ENCODE data around the gene PCDHB9. TPM values are rescaled to one million over a fixed set of nuclear protein-coding genes. Genes with fewer than 3 reads are reported as not detected.
"Not testable (repeated sequence)": the region's sequence is repeated elsewhere in the genome, so short reads cannot be mapped to it uniquely, and the experiment has no call there.

PCDHB9 gene
- total and polyA plus RNA-seq, 11 donors: 0.30 to 1.6 (median 0.91) TPM

DNA sequence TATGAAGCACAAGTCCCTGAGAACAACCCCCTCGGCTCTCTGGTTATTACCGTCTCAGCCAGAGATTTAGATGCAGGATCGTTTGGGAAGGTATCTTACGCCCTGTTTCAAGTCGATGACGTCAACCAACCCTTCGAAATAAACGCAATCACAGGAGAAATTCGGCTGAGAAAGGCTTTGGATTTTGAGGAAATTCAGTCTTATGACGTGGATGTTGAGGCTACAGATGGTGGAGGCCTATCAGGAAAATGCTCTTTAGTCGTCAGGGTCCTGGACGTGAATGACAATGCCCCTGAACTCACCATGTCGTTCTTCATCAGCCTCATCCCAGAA is 36.0 kb upstream of the PCDHB9 start:
- Histone ChIP-seq H3K9me3 (peaks cover 0 to 98% (median 43%) of the 10 kb centered on the region in 12 donors), H3K27me3 (peaks cover 0 to 38% (median 4%) of the 10 kb centered on the region in 9 donors)
- intact Hi-C loops (cut with DNase I): no loop called here

DNA sequence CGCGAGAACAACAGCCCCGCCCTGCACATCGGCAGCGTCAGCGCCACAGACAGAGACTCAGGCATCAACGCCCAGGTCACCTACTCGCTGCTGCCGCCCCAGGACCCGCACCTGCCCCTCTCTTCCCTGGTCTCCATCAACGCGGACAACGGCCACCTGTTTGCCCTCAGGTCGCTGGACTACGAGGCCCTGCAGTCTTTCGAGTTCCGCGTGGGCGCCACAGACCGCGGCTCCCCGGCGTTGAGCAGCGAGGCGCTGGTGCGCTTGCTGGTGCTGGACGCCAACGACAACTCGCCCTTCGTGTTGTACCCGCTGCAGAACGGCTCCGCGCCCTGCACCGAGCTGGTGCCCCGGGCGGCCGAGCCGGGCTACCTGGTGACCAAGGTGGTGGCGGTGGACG is 35.3 kb upstream of the PCDHB9 start:
- ATAC-seq; H3K27ac ChIP-seq; H3K36me3 ChIP-seq; intact Hi-C loops (cut with DNase I); H3K4me1 ChIP-seq; H3K4me3 ChIP-seq: not testable (repeated sequence)
- H3K27me3 ChIP-seq: peaks cover 0 to 44% (median 8%) of the 10 kb centered on the region in 9 donors
- WGBS, 4 donors: 31 to 47% (median 32%) methylated on average over 20 to 40 of the region's 41 CpGs
- H3K9me3 ChIP-seq: peaks cover 0 to 98% (median 49%) of the 10 kb centered on the region in 12 donors
- DNase-seq: peak in 1 of 5 donors; percentile 54

More for the DNA sequence above, 36.0 kb upstream of the PCDHB9 start:
- TF ChIP-seq, protein P1, sequence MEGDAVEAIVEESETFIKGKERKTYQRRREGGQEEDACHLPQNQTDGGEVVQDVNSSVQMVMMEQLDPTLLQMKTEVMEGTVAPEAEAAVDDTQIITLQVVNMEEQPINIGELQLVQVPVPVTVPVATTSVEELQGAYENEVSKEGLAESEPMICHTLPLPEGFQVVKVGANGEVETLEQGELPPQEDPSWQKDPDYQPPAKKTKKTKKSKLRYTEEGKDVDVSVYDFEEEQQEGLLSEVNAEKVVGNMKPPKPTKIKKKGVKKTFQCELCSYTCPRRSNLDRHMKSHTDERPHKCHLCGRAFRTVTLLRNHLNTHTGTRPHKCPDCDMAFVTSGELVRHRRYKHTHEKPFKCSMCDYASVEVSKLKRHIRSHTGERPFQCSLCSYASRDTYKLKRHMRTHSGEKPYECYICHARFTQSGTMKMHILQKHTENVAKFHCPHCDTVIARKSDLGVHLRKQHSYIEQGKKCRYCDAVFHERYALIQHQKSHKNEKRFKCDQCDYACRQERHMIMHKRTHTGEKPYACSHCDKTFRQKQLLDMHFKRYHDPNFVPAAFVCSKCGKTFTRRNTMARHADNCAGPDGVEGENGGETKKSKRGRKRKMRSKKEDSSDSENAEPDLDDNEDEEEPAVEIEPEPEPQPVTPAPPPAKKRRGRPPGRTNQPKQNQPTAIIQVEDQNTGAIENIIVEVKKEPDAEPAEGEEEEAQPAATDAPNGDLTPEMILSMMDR (IDR thresholded peaks at IDR 0.05): no peak
- no peak for TF ChIP-seq POLR2A (IDR thresholded peaks at IDR 0.05)
- no peak for DNase-seq
- no peak for ATAC-seq
- Histone ChIP-seq H3K4me1 (no peaks in the 10 kb centered on the region), H3K27ac (no peak overlapping the region), H3K36me3 (no peaks in the 10 kb centered on the region), H3K4me3 (no peak overlapping the region)
- 29 to 50% (median 38%) methylated on average over 13 of the region's 13 CpGs for WGBS, 4 donors

DNA sequence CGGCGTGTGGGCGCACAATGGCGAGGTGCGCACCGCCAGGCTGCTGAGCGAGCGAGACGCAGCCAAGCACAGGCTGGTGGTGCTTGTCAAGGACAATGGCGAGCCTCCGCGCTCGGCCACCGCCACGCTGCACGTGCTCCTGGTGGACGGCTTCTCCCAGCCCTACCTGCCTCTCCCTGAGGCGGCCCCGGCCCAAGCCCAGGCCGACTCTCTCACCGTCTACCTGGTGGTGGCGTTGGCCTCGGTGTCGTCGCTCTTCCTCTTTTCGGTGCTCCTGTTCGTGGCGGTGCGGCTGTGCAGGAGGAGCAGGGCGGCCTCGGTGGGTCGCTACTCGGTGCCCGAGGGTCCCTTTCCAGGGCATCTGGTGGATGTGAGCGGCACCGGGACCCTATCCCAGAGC is 34.9 kb upstream of the PCDHB9 start:
- WGBS, 4 donors: 25 to 29% (median 26%) methylated on average over 18 to 36 of the region's 36 CpGs
- H3K27ac ChIP-seq; H3K4me1 ChIP-seq; H3K4me3 ChIP-seq; ATAC-seq; DNase-seq; H3K36me3 ChIP-seq; intact Hi-C loops (cut with DNase I): not testable (repeated sequence)
- H3K9me3 ChIP-seq: peaks cover 0 to 98% (median 54%) of the 10 kb centered on the region in 12 donors
- peaks cover 0 to 49% (median 9%) of the 10 kb centered on the region in 9 donors for H3K27me3 ChIP-seq

DNA sequence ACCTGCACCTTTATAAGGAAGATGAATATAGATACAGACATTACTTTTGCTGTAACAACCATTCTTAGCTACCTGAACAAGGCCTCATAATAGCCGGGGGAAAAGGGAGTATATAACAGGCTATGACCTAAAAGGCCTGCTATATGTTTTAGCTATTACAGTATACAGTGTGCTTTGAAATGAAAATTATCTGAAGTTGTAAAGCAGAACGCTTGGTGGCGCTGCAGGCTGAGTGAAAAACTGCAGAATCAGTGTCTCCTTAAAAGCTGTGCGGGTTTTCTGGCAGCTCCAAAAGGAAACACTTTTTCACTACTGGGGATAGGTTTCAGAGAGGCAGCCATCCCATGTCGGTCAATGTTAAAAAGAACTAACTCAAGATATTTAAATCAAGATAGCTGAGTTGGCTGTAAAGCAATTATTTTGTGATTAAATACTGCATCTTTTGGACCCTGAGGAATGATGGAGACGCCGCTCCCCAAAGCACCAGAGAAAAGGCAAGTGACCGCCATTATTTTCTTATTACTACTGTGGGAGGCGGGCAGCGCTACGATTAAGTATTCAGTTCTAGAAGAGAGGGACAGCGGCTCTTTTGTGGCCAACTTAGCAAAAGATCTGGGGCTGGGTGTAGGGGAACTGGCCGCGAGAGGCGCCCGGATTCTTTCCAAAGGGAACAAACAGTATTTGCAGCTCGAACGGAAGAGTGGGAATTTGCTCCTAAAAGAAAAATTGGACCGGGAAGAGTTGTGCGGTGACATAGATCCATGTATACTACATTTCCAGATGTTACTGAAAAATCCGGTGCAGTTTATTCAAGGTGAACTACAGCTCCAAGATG is 31.2 kb upstream of the PCDHB9 start:
- Histone ChIP-seq H3K27me3 (peaks cover 0 to 48% (median 10%) of the 10 kb centered on the region in 9 donors), H3K4me3 (peak overlapping the region in 2 of 12 donors; percentile 7 to 16), H3K36me3 (no peaks in the 10 kb centered on the region), H3K27ac (no peak overlapping the region), H3K9me3 (peaks cover 0 to 90% (median 39%) of the 10 kb centered on the region in 12 donors), H3K4me1 (no peaks in the 10 kb centered on the region)
- ATAC-seq: no peak
- DNase-seq: no peak
- 28 to 40% (median 34%) methylated on average over 21 of the region's 21 CpGs for WGBS, 4 donors
- TF ChIP-seq, protein P1 (IDR thresholded peaks at IDR 0.05): peak in 2 of 12 donors; percentile 6
- TF ChIP-seq POLR2A (IDR thresholded peaks at IDR 0.05): no peak
- intact Hi-C loops (cut with DNase I): no loop called here

DNA sequence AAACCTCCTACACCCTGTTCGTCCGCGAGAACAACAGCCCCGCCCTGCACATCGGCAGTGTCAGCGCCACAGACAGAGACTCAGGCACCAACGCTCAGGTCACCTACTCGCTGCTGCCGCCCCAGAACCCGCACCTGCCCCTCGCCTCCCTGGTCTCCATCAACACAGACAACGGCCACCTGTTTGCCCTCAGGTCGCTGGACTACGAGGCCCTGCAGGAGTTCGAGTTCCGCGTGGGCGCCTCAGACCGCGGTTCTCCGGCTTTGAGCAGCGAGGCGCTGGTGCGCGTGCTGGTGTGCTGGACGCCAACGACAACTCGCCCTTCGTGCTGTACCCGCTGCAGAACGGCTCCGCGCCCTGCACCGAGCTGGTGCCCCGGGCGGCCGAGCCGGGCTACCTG is 29.6 kb upstream of the PCDHB9 start:
- peaks cover 0 to 93% (median 33%) of the 10 kb centered on the region in 12 donors for H3K9me3 ChIP-seq
- not testable (repeated sequence) for ATAC-seq

DNA sequence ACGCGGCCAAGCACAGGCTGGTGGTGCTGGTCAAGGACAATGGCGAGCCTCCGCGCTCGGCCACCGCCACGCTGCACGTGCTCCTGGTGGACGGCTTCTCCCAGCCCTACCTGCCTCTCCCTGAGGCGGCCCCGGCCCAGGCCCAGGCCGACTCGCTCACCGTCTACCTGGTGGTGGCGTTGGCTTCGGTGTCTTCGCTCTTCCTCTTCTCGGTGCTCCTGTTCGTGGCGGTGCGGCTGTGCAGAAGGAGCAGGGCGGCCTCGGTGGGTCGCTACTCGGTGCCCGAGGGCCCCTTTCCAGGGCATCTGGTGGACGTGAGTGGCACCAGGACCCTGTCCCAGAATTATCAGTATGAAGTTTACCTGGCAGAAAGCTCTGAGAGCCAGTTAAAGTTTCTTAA is 29.1 kb upstream of the PCDHB9 start:
- H3K4me1 ChIP-seq; intact Hi-C loops (cut with DNase I); H3K4me3 ChIP-seq; H3K27ac ChIP-seq; ATAC-seq; H3K36me3 ChIP-seq: not testable (repeated sequence)
- H3K27me3 ChIP-seq: peaks cover 0 to 30% (median 10%) of the 10 kb centered on the region in 9 donors
- 25 to 49% (median 35%) methylated on average over 5 to 22 of the region's 28 CpGs for WGBS, 4 donors
- H3K9me3 ChIP-seq: peaks cover 0 to 93% (median 37%) of the 10 kb centered on the region in 12 donors
- DNase-seq: peak in 1 of 5 donors; percentile 30

More for the DNA sequence above, 29.6 kb upstream of the PCDHB9 start:
- 0 to 34% (median 30%) methylated on average over 1 to 38 of the region's 38 CpGs for WGBS, 4 donors
- H3K27ac ChIP-seq; H3K36me3 ChIP-seq; H3K4me1 ChIP-seq; H3K4me3 ChIP-seq; intact Hi-C loops (cut with DNase I): not testable (repeated sequence)
- peak in 1 of 5 donors; percentile 28 for DNase-seq
- peaks cover 0 to 36% (median 10%) of the 10 kb centered on the region in 9 donors for H3K27me3 ChIP-seq
